Measurements from ENCODE around the gene PIK3CD.
"Not testable (repeated sequence)": the region's sequence is repeated elsewhere in the genome, so short reads cannot be mapped to it uniquely, and the experiment has no call there.

Gene PIK3CD

DNA sequence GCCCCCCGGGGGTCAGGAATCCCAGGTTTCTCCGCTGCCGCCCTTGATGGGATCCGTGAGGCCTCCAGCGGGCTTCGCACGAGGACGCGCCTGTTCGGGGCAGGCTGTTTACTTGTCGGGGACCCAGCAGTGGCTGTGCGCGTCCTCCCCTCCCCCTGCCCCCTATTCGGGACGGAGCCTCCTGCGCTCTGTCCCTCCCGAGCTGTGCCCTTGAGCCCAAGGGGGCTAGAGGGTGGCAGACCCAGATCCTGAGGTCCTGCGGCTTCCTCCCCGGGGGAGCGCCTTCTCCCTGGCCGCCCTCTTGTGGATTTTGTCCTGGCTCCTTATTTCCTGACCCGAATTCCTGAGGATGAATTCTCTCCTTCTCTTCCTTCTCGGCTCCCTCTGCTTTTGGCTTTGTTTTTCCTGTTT lies 38.4 kb downstream of the PIK3CD start:
- no peak for DNase-seq

DNA sequence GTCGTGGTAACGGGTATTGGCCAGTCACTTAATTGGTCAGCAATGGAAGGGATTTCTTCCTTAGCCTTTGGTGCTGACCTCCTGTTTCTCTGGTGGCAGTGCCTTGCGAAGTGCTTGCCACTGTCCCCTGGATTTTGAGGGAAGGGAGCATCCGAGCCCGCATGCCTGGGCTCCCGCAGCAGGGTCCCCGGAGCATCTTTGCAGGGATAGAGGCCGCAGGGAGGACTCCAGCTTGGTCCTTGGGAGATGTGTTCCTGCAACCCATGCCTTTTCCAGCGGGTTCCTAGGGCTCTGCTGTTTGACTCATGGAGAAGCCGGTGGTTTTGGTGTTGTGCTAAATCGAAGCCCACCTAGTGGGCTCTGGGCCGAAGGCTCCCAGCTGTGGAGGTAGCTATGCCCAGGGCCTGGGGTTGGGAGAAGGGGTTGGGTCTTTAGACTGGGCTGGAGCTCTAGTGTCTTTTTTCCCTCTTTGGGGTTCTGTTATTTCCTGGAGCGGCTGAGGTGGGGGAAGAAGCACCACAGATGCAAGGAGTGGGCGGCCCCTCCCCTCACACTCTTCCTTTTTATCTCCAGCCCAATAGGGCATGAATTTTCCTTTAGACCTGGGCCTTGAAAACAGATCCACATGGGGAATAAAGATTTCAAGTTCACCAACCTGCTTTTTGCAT lies 39.0 kb downstream of the PIK3CD start:
- no peak for DNase-seq

DNA sequence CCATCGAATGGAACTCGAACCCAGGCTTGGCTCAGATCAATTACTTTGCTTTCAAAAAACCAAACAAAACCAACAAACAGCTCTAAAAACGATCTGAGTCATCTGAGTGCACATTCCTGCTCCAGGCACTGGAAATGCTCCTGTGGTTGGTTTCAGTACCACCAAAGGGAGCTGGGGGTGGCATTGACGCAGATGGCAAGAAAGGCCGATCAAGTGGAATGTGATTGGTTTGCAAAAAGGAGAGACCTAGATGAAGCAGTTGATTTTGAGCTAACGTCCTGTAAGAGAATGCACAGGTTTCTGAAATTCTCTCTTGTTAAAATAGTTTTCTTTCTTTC lies 39.5 kb downstream of the PIK3CD start:
- DNase-seq: no peak

DNA sequence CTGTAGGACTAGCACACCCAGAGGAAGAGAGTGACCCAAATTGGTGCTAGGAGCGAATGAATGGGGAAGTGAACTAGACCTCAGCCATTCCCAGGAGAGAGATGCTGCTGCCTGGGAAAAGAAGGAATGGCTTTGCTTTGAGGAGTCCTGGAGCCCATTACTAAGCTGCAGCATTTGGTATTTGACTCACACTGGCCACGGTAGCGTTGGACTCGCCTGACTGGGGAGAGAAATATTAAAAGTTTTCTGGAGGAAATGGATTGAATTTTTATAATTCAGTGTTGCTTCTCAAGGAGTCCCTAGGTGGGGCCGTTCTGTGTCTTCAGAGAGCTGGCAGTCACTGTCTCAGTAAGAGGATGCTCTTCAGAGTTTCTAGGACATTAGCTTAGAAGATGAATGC lies 40.2 kb downstream of the PIK3CD start:
- no peak for DNase-seq

DNA sequence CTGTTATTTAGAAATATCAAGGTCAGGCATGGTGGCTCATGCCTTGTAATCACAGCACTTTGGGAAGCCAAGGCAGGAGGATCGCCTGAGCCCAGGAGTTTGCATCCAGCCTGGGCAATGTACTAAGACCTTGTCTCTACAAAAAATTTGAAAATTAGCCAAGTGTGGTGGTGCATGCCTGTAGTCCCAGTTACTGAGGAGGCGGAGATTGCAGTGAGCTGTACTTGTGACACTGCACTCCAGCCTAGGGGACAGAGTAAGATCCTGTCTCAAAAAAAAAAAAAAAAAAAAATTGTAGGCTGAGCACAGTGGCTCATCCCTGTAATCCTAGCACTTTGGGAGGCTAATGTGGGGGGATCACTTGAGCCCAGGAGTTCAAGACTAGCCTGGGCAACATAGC lies 45.3 kb downstream of the PIK3CD start:
- no peak for DNase-seq

DNA sequence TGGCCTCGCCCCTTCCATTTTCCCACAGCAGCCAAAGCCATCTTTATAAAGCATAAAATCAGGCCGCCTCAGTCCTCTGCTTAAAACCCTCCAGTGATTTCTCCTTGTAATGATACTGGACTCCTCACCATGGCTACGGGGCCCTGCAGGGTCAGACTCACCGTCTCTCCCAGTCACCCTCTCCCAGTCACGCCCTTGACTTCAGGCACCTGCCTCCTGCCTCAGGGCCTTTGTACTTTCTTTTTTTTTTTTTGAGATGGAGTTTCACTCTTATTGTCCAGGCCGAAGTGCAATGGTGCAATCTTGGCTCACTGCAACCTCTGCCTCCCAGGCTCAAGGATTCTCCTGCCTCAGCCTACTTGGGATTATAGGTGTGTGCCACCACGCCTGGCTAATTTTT lies 47.8 kb downstream of the PIK3CD start:
- DNase-seq: no peak

DNA sequence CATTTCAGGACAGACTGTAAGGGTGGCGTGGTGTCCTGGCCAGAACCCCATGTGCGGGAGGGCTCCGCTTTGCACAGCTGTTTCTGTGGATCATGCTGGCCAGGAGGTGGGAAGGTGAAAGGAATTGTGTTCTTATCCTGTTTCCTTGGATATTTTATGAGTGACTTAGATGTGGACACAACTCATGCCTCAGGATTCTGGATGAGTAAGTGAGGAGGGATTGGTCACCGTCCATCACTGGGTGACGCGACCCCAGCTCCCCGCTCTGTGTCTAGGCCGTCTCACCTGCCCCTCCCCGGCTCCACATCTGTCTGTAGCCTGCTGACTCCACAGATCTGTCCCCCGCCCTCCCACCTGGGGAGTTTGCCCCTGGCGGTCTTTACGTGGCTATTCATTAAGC lies 48.8 kb downstream of the PIK3CD start:
- no peak for DNase-seq

DNA sequence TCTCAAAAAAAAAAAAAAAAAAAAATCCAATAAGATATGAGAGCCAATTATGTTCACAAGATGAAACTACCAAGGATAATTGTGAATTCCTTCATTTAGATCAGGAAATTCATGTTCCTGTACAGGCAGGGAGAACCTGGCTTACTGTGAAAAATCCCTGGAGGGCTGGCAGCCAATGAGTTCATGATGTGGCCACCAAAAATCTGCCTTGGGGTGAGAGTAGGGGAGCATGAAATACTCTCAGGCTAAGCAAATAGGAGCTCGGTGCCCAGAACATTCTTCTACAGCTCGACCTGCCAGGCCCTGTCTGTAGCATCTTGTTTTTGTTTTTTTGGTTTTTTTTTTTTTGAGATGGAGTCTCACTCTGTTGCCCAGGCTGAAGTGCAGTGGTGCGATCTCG lies 50.1 kb downstream of the PIK3CD start:
- no peak for DNase-seq

DNA sequence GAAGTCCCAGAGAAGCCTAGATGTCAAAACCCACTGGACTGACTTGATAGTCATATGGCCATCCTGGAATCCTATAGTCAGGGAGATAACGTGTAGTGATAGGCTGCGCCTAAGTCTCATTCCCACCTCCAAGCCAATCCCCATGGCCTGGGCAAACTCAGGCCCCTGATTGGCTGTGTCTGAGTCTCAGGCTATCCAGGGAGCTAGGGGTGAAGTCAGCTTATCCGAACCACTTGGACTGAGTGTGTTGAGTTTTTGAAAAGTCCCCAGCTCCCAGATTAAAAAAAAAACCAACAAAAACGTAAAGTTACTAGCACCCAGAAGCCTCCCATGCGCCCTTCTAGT lies 51.6 kb downstream of the PIK3CD start:
- DNase-seq: no peak

DNA sequence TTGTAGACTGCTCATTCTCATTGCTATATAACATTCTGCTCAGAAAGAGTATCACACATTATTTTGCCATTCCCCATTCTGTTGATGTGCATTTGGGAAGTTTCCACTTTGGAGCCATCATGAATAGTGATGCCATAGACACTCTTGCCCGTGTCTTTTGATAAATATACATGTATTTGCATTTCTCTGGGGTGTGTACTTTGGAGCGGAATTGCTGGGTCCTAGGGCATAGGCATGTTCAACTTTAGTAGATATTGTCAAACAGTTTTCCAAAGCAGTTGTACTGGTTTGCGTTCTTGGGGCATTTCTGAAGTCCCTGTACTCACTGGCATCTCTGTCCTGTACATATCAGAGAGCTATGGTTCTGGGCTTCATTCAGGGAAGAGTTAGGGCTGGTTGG lies 52.1 kb downstream of the PIK3CD start:
- no peak for DNase-seq

DNA sequence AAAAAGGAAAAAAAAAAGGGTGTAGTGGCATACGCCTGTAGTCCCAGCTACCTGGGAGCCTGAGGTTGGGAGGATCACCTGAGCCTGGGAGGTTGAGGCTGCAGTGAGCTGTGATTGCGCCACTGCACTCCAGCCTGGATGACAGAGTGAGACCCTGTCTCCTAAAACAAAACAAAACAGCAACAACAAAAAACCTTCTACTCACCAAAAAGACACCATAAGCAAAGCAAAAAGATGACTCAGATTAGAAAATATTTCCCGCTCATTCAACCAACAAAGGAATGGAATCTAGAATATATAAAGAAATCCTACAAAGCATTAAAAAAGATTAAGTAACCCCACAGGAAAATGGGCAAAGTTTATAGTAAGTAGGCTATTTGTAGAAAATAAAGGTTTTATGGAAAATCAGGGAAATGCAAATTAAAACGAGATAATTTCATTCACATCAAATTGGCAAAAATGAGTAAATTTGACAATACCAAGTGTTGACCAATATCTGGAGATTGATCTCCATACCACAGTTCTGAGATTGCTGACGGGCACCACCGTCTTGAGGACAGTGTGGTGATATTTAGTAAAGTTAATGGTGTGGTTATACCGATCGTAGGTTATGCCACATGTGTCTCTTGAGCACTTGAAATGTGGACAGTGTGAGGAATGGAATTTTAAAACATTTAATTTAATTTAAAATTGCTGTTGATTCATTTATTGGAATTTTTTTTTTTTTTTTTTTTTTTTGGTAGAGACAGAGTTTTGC lies 54.0 kb downstream of the PIK3CD start:
- DNase-seq: no peak

DNA sequence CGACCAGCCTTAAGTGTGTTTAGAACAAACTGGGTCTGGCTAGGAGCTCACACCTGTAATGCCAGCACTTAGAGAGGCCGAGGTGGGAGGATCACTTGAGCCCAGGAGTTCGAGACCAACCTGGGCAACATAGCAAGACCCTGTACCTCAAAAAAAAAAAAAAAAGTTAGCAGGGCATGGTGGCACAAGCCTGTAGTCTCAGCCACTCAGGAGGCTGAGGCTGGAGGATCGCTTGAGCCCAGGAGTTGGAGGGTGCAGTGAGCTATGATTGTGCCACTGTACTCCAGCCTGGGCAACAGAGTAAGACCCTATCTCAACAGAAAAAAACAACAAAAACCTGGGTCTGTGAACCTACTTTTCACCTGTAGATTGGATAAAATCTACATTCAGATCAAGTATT lies 54.6 kb downstream of the PIK3CD start:
- DNase-seq: no peak

DNA sequence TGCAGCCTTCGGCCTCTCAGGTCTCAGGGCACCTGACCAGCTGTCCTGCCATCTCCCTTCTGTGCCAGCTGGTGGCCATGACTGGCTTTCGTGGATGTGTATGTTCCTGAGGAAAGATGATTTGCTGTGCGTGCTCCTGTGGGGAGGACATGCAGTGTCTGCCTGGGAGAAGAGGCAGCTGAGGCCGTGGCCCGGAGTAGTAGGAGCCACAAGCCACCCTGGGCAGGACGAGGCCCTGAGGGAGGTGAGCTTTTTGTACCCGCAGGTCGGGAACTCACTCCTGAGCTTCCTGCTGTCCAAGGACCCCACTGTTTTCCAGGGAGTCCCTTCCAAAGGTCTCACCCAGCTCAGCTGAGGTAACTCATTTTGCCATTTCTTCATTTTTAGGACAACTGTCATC lies 58.5 kb downstream of the PIK3CD start:
- no peak for DNase-seq

DNA sequence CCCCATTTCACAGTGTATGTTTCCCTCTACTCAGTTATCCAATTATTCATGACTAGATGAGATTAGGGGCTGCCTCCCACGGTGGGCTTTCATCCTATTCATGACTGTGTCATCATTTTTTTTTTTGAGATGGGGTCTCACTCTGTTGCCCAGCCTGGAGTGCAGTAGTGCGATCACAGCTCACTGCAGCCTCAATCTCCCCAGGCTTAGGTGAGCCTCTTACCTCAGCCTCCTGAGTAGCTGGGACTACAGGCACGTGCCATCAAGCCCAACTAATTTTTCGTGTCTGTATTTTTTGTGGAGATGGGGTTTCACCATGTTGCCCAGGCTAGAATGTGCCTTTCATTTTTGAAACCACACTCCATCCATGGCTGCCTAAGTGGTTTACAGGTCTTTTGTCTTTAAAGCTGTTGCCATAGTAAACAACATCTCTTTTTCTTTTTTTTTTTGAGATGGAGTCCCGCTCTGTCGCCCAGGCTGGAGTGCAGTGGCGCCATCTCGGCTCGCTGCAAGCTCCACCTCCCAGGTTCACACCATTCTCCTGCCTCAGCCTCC lies 60.0 kb downstream of the PIK3CD start:
- no peak for DNase-seq

DNA sequence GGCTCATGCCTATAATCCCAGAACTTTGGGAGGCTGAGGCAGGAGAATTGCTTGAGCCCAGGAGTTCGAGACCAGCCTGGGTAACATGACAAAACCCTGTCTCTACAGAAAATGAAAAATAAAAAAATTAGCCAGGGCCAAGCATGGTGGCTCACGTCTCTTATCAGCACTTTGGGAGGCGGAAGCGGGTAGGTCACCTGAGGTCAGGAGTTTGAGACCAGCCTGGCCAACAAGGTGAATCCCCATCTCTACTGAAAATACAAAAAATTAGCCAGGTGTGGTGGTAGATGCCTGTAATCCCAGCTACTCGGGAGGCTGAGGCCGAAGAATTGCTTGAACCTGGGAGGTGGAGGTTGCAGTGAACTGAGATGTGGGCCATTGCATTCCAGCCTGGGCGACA lies 61.2 kb downstream of the PIK3CD start:
- DNase-seq: not testable (repeated sequence)

DNA sequence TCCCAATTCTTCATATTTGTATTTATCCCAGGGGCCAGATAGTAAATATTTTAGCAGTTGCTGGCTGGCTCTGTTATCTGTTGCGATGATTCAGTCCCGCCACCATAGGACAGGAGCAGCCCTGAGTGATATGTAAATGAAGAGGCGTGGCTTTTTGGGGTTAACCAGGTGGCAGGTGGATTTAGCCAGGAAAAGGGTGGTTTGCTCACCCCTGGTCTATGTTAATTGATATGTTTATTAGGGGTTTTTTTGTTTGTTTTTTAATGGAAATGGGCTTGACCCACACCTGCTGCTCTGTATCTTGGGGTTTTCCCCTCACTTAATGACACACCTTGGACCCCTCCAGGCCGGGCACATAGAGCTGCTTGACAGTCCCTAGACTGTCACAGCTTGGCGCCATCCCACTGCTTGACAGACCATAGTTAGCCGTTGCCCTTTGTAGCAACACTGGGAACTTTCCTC lies 62.8 kb downstream of the PIK3CD start:
- no peak for DNase-seq

DNA sequence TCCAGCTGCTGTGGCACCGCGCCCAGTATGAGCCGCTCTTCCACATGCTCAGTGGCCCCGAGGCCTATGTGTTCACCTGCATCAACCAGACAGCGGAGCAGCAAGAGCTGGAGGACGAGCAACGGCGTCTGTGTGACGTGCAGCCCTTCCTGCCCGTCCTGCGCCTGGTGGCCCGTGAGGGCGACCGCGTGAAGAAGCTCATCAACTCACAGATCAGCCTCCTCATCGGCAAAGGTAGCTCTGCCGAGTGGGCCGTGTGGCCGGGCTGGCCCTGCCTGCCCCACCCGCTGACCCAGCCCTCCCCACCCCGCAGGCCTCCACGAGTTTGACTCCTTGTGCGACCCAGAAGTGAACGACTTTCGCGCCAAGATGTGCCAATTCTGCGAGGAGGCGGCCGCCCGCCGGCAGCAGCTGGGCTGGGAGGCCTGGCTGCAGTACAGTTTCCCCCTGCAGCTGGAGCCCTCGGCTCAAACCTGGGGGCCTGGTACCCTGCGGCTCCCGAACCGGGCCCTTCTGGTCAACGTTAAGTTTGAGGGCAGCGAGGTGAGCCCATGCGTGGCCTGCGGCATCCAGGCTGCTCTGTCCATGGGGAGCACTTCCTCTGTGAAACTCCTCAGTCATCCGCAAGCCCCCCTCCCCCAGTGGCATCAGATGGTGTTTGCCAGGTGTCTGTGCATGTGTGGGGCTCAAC lies 64.2 kb downstream of the PIK3CD start:
- DNase-seq: no peak

DNA sequence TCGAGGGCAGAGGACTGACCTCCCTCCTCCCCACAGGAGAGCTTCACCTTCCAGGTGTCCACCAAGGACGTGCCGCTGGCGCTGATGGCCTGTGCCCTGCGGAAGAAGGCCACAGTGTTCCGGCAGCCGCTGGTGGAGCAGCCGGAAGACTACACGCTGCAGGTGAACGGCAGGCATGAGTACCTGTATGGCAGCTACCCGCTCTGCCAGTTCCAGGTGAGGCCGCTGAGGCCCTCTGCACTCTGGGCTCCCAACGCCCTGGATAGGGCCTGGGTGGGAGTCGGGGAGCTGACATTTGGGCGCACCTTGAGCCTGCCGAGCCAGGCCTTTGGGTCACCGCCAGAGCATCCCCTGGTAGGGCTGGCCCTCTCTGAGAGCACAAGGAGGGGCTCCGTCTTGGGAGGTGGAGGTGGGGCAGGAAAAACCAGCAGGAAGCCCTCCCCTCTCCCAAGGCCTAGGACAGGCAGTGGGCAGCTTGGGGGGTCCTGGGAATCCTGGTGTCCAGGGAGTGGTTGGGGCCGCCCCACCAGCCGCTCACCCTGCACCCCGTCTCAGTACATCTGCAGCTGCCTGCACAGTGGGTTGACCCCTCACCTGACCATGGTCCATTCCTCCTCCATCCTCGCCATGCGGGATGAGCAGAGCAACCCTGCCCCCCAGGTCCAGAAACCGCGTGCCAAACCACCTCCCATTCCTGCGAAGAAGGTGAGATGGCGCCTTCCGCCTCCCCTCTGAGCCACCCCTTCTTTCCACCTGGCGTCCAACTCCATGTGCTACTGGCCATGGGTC lies 65.1 kb downstream of the PIK3CD start:
- no peak for DNase-seq

DNA sequence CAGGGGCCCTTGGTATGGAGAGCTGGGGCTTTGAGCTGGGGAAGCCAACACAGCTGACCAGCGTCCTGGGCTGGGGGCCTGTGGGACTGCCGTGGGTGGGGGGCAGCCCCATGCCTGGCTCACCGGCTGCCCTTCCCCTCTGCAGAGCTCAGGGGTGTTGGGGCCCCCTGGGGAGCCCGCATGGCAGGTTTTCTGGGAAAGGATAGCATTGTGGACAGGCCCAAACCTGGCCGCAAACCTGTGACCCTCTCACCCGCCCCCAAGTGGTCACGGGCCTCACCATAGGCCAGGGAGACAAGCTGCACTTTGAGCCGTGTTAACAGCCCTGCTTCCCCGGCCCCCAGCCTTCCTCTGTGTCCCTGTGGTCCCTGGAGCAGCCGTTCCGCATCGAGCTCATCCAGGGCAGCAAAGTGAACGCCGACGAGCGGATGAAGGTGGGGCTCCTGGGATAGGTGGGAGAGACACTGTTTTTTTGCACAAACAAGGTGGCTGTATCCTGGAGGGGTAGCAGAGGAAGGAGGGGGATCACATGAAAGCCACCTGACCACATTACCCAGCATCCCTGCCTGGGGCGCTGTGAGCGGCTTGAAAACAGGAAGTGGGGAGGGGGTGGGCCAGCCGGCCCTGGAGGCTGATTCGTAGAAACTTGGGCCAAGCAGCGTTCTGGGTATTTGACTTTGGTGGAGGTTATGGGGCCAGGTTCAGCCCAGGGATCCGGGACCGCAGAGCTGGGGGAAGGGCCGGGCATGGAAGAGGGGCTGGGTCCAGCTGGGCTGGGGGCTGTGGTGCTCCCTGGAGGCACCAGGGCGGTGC lies 65.9 kb downstream of the PIK3CD start:
- peak; percentile 51 for DNase-seq

DNA sequence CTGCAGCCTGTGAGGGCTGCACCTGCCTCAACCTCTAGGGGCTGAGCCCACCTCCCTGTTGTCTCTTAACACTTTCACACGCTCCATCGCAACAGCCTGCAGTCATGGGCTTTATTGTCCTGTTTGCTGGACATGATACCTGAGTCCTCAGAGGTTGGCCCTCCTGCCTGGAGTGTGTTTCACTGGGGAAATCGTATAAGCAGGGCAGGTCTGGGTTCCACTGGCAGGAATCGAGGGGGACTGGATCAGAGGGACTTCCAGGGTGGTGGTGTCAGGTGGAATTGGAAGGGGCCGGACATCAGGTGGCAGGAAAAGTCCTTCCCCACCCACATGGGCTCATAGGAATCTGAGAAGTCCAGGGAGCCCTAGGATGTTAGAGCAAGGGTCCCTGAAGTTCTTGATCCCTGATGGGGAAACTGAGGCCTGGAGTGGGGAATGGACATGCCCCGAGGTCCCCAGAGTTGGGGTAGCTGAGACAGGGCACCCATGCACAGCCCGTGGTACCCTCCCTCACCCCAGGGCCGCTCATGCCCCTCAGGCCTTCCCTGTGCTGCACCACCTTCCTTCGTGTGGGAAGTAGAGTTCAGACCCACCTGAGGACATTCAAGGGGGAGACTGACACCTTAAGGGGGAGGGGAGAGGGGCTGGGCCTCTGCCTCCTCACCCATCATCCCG lies 66.6 kb downstream of the PIK3CD start:
- DNase-seq: no peak

DNA sequence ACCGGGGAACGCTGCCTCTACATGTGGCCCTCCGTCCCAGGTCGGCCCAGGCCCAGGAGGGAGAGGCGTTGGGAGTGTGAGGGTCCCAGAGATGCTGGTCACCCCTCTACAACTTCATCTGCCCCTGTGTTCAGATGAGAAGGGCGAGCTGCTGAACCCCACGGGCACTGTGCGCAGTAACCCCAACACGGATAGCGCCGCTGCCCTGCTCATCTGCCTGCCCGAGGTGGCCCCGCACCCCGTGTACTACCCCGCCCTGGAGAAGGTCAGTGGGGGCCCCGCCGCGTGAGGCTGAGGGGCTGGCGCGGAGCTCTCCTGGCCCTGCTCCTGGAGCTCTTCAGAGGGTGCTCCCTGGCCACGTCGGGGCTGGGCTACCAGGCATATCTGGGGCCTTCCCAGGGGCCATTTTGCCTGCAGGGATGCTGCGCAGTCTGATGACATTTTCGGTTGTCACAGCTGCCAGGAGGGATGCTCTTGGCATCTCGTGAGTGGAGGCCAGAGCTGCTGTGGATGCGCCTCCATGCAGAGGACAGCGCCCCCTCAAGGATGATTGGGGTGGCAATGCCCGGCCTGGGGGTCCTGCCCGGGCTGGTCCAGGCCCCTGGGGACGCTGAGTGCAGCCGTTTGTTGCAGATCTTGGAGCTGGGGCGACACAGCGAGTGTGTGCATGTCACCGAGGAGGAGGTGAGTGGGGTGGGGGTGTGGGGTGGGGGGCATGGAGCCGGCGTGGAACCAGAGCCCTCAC lies 68.6 kb downstream of the PIK3CD start:
- no peak for DNase-seq
